Neural progenitor cell (in vitro differentiated cells): ENCODE data around the gene TSPAN5. TPM values are rescaled to one million over a fixed set of nuclear protein-coding genes. Genes with fewer than 3 reads are reported as not detected.

Experiments used
- DNase-seq: peaks from one replicate; pipeline ENCODE4 v3.0.0-alpha.2; 2016; ENCODE audit warnings: low spot score
- H2AFZ ChIP-seq: fragments of 200-600 bp; sonication (generic); replicated peaks from 2 replicates; pipeline ENCODE4 v1.6.1; 2016; ENCODE audit warnings: antibody characterized with exemption
- H3F3A ChIP-seq: fragments of 200-600 bp; sonication (generic); 2 replicates; pipeline ENCODE4 v1.6.1; 2016; ENCODE audit warnings: antibody characterized with exemption, low read depth
- H3K27ac ChIP-seq: fragments of 200-600 bp; sonication (generic); 2 replicates; pipeline ENCODE4 v1.5.1; 2016; ENCODE audit warnings: mild to moderate bottlenecking
- H3K27me3 ChIP-seq: fragments of 200-600 bp; sonication (generic); 2 replicates; pipeline ENCODE4 v1.6.1; 2016; ENCODE audit warnings: mild to moderate bottlenecking, moderate library complexity
- H3K36me3 ChIP-seq: fragments of 200-600 bp; sonication (generic); 2 replicates; pipeline ENCODE4 v1.5.1; 2016
- H3K4me1 ChIP-seq: fragments of 200-600 bp; sonication (generic); 2 replicates; pipeline ENCODE4 v1.6.1; 2016; ENCODE audit warnings: mixed run types
- H3K4me2 ChIP-seq: fragments of 200-600 bp; sonication (generic); 2 replicates; pipeline ENCODE4 v1.6.1; 2016
- H3K4me3 ChIP-seq: fragments of 200-600 bp; sonication (generic); 2 replicates; pipeline ENCODE4 v1.5.1; 2016
- H3K79me2 ChIP-seq: fragments of 200-600 bp; sonication (generic); 2 replicates; pipeline ENCODE4 v1.6.1; 2016; ENCODE audit warnings: low read depth
- H3K9ac ChIP-seq: fragments of 200-600 bp; sonication (generic); 2 replicates; pipeline ENCODE4 v1.6.1; 2016
- H3K9me3 ChIP-seq: fragments of 200-600 bp; sonication (generic); 2 replicates; pipeline ENCODE4 v1.5.1; 2016; ENCODE audit warnings: low read depth
- H4K20me1 ChIP-seq: fragments of 200-600 bp; sonication (generic); 2 replicates; pipeline ENCODE4 v1.6.1; 2016; ENCODE audit warnings: low read depth
- H3K27ac Mint-ChIP-seq: 3 replicates; pipeline ENCODE4 v1.8.0; 2021; ENCODE audit warnings: mixed read lengths
- H3K27me3 Mint-ChIP-seq: 2 replicates; pipeline ENCODE4 v1.8.0; 2022; ENCODE audit warnings: low read depth, mild to moderate bottlenecking, inconsistent platforms, moderate library complexity, mixed read lengths; ENCODE audit not compliant: insufficient read depth
- H3K36me3 Mint-ChIP-seq: 3 replicates; pipeline ENCODE4 v1.8.0; 2021; ENCODE audit warnings: mixed read lengths
- H3K4me1 Mint-ChIP-seq: 3 replicates; pipeline ENCODE4 v1.8.0; 2021; ENCODE audit warnings: mixed read lengths
- H3K4me3 Mint-ChIP-seq: 3 replicates; pipeline ENCODE4 v1.8.0; 2021; ENCODE audit warnings: mild to moderate bottlenecking, moderate library complexity, mixed read lengths
- H3K9me3 Mint-ChIP-seq: 3 replicates; pipeline ENCODE4 v1.8.0; 2020; ENCODE audit warnings: mixed read lengths
- EZH2 ChIP-seq: fragments of 200-600 bp; sonication (generic); IDR thresholded peaks from 2 replicates; pipeline ENCODE4 v1.6.1; 2017; ENCODE audit warnings: antibody characterized with exemption, mild to moderate bottlenecking, moderate library complexity
- EZH2phosphoT487 ChIP-seq: fragments of 200-600 bp; sonication (generic); IDR thresholded peaks from 2 replicates; pipeline ENCODE4 v1.6.1; 2017; ENCODE audit warnings: antibody characterized with exemption
- total RNA-seq: library from RNA; depleted of rRNA; stranded (reverse); fragments of >200 nt; gene quantifications from 2 replicates; pipeline ENCODE4 v1.2.3, GENCODE V29; 2015; ENCODE audit warnings: low replicate concordance
- TF ChIP-seq, protein P1 (sequence below): fragments of 200-600 bp; sonication (generic); IDR thresholded peaks from 2 replicates; pipeline ENCODE4 v1.5.1; 2017; ENCODE audit warnings: antibody characterized with exemption, mild to moderate bottlenecking

Gene TSPAN5
- total RNA-seq, 1 donor from 2014 or later, result 34.9 TPM

DNA sequence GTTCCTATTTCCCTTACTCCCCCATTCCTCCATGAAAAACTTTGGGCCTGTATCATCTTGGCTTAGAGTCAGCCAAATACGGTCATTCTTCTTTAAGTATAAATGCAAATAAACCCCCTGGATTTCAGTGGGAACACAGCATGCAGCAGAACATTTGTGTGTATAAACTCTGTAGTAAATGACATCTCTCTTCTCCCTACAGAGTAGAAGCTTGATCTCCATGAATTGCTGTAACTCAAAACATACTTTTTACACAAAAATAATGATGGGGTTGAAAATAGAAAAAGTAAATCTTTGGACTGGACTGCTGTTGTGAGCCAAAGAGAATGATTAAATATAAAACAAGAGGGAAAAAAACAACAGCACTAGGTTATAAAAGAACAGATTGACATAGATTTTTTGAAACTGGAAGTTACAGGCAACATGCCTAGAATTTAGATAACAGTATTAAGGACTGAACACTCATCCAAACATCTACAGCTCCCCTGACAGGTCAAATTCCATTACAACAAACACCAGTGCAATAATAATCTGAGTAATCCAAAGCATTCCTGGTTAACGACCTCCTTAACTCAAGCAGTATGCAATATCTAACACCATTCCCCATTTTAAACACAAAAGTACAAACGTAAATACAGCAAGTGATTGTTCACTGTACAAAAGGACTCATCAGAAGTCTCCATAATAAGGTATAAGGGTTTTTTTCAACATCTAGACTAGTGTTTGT lies 30.7 kb downstream of the TSPAN5 start:
- Mint-ChIP-seq H3K27me3 (peaks cover 5% of the 10 kb centered on the region), H3K4me3 (no peak overlapping the region), H3K27ac (no peak overlapping the region), H3K4me1 (peaks cover 33% of the 10 kb centered on the region), H3K36me3 (peaks cover 15% of the 10 kb centered on the region), H3K9me3 (peaks cover 20% of the 10 kb centered on the region)
- H3K79me2 ChIP-seq, result peaks cover 85% of the 10 kb centered on the region
- no peaks in the 10 kb centered on the region for H3K27me3 ChIP-seq
- TF ChIP-seq EZH2 (no peak), EZH2phosphoT487 (no peak)
- TF ChIP-seq, protein P1, sequence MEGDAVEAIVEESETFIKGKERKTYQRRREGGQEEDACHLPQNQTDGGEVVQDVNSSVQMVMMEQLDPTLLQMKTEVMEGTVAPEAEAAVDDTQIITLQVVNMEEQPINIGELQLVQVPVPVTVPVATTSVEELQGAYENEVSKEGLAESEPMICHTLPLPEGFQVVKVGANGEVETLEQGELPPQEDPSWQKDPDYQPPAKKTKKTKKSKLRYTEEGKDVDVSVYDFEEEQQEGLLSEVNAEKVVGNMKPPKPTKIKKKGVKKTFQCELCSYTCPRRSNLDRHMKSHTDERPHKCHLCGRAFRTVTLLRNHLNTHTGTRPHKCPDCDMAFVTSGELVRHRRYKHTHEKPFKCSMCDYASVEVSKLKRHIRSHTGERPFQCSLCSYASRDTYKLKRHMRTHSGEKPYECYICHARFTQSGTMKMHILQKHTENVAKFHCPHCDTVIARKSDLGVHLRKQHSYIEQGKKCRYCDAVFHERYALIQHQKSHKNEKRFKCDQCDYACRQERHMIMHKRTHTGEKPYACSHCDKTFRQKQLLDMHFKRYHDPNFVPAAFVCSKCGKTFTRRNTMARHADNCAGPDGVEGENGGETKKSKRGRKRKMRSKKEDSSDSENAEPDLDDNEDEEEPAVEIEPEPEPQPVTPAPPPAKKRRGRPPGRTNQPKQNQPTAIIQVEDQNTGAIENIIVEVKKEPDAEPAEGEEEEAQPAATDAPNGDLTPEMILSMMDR, result no peak
- peaks cover 32% of the 10 kb centered on the region for H3K4me1 ChIP-seq
- peaks cover 24% of the 10 kb centered on the region for H4K20me1 ChIP-seq
- H3K9me3 ChIP-seq, result no peaks in the 10 kb centered on the region
- H3K4me3 ChIP-seq, result no peak overlapping the region
- peak overlapping the region; percentile 14 for H3K4me2 ChIP-seq
- no peak overlapping the region for H3K9ac ChIP-seq
- H3K27ac ChIP-seq, result no peak overlapping the region
- no peak for DNase-seq
- no peak overlapping the region for H2AFZ ChIP-seq
- H3F3A ChIP-seq, result no peaks in the 10 kb centered on the region
- H3K36me3 ChIP-seq, result no peaks in the 10 kb centered on the region

DNA sequence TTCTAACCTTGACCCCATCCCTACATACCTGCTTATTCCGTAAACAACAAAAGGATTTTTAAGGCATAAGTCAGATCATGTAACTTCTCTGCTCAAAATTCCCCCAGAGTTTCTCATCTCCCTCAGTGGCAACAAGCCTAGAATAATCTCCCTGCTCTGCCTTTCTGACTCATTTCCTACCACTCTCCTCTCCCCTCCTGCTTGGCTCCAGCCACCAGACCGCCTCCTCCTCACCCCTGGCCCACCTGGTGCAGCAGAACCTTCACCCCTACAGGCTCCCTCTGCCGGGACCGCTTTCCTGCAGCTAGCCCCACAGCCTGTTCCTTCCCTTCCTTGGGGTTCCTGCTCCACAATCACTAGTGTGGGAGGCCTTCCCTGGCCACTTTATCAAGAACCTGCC lies 32.1 kb downstream of the TSPAN5 start:
- no peak for DNase-seq
- TF ChIP-seq EZH2phosphoT487 (no peak), EZH2 (no peak)
- TF ChIP-seq, protein P1, result no peak
- Histone ChIP-seq H3K79me2 (peaks cover 85% of the 10 kb centered on the region), H3K9me3 (no peaks in the 10 kb centered on the region), H3K27ac (no peak overlapping the region), H3K27me3 (no peaks in the 10 kb centered on the region), H3K4me2 (no peak overlapping the region), H3F3A (no peaks in the 10 kb centered on the region), H3K9ac (no peak overlapping the region), H3K4me1 (peaks cover 37% of the 10 kb centered on the region), H3K36me3 (no peaks in the 10 kb centered on the region), H3K4me3 (no peak overlapping the region), H4K20me1 (peaks cover 22% of the 10 kb centered on the region), H2AFZ (no peak overlapping the region)
- peaks cover 8% of the 10 kb centered on the region for H3K36me3 Mint-ChIP-seq
- H3K27ac Mint-ChIP-seq, result no peak overlapping the region
- H3K4me1 Mint-ChIP-seq, result peaks cover 42% of the 10 kb centered on the region
- peaks cover 10% of the 10 kb centered on the region for H3K27me3 Mint-ChIP-seq
- H3K9me3 Mint-ChIP-seq, result peaks cover 16% of the 10 kb centered on the region
- H3K4me3 Mint-ChIP-seq, result no peak overlapping the region

DNA sequence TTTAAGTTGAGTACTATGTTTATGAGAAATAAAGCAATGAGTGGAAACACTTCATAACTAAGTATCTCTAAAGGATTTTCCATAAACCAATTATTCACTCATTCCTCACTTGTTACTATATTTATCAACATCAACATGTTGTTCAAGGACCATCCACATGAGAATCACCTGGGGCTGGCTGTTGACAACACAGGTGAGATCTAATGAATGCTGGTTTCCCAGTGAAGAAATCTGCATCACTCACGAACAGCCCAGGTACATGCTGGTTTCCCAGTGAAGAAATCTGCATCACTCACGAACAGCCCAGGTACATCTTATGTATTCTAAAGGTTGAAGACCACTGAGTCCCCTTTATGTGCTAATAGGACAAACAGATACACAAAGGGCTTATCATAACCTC lies 32.5 kb downstream of the TSPAN5 start:
- no peak overlapping the region for H2AFZ ChIP-seq
- H3K4me3 Mint-ChIP-seq, result no peak overlapping the region
- no peaks in the 10 kb centered on the region for H3K27me3 ChIP-seq
- H3K27ac ChIP-seq, result no peak overlapping the region
- H3K4me2 ChIP-seq, result no peak overlapping the region
- H3K9me3 Mint-ChIP-seq, result peaks cover 14% of the 10 kb centered on the region
- DNase-seq, result no peak
- H3K4me1 ChIP-seq, result peaks cover 38% of the 10 kb centered on the region
- H3F3A ChIP-seq, result peaks cover 1% of the 10 kb centered on the region
- H3K9me3 ChIP-seq, result no peaks in the 10 kb centered on the region
- peaks cover 21% of the 10 kb centered on the region for H4K20me1 ChIP-seq
- peaks cover 6% of the 10 kb centered on the region for H3K36me3 Mint-ChIP-seq
- no peaks in the 10 kb centered on the region for H3K36me3 ChIP-seq
- H3K4me1 Mint-ChIP-seq, result peaks cover 42% of the 10 kb centered on the region
- H3K9ac ChIP-seq, result no peak overlapping the region
- no peak overlapping the region for H3K27ac Mint-ChIP-seq
- no peak for TF ChIP-seq EZH2phosphoT487
- H3K79me2 ChIP-seq, result peaks cover 81% of the 10 kb centered on the region
- H3K27me3 Mint-ChIP-seq, result peaks cover 10% of the 10 kb centered on the region
- H3K4me3 ChIP-seq, result no peak overlapping the region

DNA sequence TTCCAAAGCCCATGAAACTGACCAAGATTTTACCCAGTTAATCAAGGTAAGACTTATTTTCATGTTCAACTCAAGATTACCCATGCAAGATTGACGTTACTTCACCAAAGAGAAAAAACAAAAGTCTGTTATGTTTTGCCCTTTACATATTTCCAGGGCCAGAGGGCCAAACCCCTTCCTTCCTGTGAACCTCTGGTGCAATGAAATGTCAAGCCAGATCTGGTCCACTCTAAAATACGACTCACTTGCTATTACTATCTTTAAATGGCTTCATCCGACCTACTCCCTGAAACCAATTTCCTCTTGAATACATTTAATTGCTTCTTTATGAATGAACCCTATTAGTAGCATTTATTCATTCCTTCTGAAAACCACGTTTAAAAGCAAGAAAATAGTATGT lies 33.0 kb downstream of the TSPAN5 start:
- Histone ChIP-seq H3K27me3 (no peaks in the 10 kb centered on the region), H3K4me2 (no peak overlapping the region), H4K20me1 (peaks cover 24% of the 10 kb centered on the region), H3K9me3 (no peaks in the 10 kb centered on the region), H3K4me1 (peaks cover 39% of the 10 kb centered on the region), H3K27ac (no peak overlapping the region), H3K36me3 (no peaks in the 10 kb centered on the region), H3K79me2 (peaks cover 76% of the 10 kb centered on the region), H2AFZ (no peak overlapping the region), H3K9ac (no peak overlapping the region), H3K4me3 (no peak overlapping the region), H3F3A (peaks cover 7% of the 10 kb centered on the region)
- H3K4me3 Mint-ChIP-seq, result no peak overlapping the region
- TF ChIP-seq, protein P1, result no peak
- no peak for TF ChIP-seq EZH2
- no peak for TF ChIP-seq EZH2phosphoT487
- no peak overlapping the region for H3K27ac Mint-ChIP-seq
- H3K4me1 Mint-ChIP-seq, result peaks cover 47% of the 10 kb centered on the region
- peaks cover 14% of the 10 kb centered on the region for H3K27me3 Mint-ChIP-seq
- H3K9me3 Mint-ChIP-seq, result peaks cover 14% of the 10 kb centered on the region
- peaks cover 6% of the 10 kb centered on the region for H3K36me3 Mint-ChIP-seq
- no peak for DNase-seq
